ENCODE data around the gene NTM.

Gene NTM

GRCh38 chr11:131917634-131918384 lies 547.4 kb downstream of the NTM start:
- DNase-seq (ENCODE audit: low read depth), result no peak

DNA sequence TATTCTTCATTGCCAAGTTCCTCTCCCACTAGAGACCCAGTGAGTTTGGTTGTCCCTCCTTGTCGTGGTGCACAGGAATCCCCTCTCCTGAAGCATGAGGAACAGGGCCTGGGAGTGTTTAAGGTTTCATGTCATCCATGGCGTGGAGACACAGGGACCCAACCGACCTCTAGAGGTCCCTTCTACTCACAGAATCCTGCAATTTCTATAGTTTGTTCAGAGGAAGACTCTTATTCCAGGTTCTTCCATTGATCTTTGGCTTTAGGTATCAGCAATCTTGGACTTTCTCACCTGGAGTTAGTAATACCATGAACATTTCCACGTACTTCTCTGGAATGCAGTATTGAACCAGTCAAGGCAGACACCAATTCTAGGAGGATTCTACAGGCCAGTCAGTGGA lies 548.2 kb downstream of the NTM start:
- no peak for DNase-seq (ENCODE audit: low read depth)

DNA sequence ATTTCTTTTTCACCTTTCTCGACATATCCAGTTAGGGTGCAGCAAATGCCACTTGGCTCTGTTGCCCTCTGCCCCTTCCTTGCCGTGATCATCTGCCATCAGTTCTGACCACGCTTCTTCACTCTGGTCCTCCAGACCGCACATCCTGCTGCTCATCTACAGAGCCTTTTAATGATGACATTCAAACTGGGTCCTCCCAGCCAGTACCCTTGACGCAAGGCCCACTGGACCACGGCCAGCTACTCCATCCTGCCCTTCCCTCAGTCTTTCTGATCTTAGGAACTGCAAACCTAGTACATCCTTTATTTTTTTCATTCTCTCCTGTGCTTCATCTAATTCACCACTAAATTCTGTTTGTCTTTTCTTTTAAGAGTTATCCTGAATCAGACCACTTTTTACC lies 551.8 kb downstream of the NTM start:
- no peak for DNase-seq (ENCODE audit: low read depth)

- DNase-seq (ENCODE audit: low read depth), result no peak
These were observed 552.9 kb downstream of the NTM start for GRCh38 chr11:131923309-131923708.

DNA sequence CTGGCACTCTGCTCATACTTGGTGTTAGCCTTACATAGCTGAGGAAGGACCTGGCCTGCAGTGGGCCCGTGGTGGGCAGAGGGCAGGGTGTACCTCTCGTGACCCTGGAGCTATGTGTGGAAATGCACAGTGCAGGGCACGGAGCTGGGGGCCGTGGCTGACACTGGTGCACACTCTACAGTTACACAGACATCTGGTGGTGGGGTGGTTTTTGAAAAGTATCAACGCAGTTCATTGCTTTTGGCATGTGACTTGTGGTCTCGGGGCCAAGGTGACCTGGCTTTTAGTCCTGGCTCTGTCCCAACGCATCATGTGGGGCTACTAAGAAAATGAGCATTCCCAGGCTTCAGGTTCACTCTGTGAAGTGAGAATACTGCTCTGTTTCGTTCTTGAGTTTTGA lies 553.6 kb downstream of the NTM start:
- no peak for DNase-seq (ENCODE audit: low read depth)

DNA sequence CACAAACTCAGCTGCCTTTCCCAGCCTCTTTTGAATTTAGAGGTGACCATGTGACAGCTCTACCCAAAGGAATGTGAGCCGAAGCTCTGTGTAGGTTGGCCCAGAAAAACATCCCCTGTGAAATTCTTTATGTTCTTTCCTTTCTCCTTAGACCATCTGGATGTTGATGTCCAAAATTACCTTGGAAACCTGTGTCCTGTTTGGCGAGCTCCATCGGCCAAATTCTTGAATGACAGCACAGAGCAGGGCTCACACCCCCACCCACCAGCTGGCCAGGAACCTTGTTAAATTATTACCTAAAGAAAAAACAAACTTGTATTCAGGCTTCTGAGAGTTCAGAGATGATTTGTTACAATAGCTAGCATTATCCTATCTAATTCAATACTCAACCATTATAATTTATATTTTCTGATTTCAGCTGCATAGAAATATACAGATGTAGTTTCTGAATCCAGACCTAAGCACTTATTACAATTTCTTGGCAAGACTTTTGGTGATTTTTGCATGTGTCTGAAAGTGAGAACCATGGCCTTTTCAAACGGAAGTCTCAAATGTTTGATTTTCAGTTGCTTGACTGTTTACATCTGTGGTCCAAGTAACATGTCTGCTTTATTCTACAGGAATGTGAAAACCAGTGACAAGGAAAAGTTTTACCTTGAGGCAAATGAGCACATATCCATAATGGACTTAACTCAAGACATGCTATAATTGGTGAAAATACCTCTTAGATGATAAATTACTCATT lies 554.2 kb downstream of the NTM start:
- no peak for DNase-seq (ENCODE audit: low read depth)

DNA sequence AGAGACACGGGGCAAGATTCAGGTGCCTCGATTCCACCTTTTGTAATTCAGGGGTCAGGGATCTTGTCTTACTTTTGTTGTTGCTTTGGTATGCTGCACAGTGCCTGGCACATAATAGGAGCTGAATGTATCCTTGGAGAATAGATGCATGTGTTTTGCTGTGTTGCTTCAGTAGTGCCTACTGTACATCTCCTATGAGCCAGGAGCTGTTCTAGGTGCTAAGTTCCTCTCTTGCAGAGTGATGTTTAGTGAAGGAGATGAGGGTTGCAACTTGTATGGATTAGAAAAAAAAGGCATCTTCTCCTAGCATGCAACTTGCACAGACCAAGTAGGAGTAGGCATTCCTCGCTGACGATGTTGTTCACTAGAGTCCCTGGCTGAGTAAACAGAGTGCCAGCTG lies 555.4 kb downstream of the NTM start:
- DNase-seq (ENCODE audit: low read depth), result no peak

- no peak for DNase-seq (ENCODE audit: low read depth)
These were observed 558.6 kb downstream of the NTM start for GRCh38 chr11:131928992-131929391.

GRCh38 chr11:131932584-131933325 lies 562.3 kb downstream of the NTM start:
- DNase-seq (ENCODE audit: low read depth), result no peak

DNA sequence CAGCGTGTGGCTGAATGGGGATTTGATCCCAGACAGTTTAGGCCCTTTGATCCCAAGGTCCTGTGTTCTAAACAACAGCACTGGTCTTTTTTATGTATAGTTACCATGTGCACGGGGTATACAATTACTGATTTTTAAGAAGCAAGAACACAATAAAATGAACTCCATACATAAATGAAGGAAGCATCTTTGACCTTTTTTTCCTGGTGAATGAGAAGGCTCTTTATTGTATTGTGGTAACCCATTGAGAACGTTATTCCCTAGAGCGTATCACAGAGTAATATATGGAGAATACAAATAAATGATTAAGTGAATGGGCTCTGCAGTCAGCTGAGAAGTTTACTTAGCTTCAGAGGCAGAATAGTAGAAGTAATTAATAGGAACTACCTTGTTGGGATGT lies 563.6 kb downstream of the NTM start:
- DNase-seq (ENCODE audit: low read depth), result no peak

- DNase-seq (ENCODE audit: low read depth), result no peak
These were observed 567.9 kb downstream of the NTM start for GRCh38 chr11:131938351-131938751.

- no peak for DNase-seq (ENCODE audit: low read depth)
These were observed 569.7 kb downstream of the NTM start for GRCh38 chr11:131940126-131940525.

DNA sequence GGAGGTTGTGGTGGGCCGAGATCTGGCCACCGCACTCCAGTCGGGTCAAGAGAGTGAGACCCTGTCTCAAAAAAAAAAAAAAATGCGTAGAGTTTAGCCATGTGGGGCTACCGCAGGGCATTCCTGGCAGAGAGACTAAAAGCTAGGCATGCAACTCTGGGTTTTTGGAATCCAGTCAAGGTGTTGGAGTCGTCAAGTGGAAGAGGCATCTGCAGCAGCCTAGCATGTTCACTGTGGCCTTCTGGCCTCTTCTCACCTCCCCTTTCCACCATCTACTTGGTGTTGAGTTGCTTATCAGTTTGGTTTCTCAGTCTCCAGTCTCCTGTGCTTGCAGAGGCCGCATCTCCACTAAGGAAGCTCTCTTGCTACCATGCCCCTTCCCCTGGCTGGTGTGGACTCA lies 572.5 kb downstream of the NTM start:
- no peak for DNase-seq (ENCODE audit: low read depth)

GRCh38 chr11:131943295-131943694 lies 572.9 kb downstream of the NTM start:
- no peak for DNase-seq (ENCODE audit: low read depth)

- no peak for DNase-seq (ENCODE audit: low read depth)
These were observed 574.3 kb downstream of the NTM start for GRCh38 chr11:131944736-131945135.

DNA sequence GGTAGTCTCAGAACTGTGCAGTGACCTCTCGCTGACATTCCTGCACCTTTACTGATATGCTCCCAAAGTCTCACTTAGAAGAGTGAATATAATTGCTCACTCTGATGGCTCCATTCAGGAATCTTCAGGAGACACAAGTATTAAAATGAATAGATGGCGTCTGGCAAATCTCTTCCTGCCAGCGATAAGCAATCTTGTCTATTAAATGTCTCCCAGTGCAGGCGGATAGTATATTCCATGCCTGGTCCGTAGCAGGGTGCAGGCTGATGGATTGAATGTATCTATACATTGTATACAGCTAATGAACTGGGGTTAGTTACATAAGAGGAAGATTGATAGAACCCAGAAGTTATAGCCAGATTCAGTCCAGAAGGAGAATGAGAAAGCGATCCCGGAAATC lies 575.3 kb downstream of the NTM start:
- no peak for DNase-seq (ENCODE audit: low read depth)

- no peak for DNase-seq (ENCODE audit: low read depth)
These were observed 577.1 kb downstream of the NTM start for GRCh38 chr11:131947511-131947910.

- no peak for DNase-seq (ENCODE audit: low read depth)
These were observed 580.7 kb downstream of the NTM start for GRCh38 chr11:131951121-131951520.

DNA sequence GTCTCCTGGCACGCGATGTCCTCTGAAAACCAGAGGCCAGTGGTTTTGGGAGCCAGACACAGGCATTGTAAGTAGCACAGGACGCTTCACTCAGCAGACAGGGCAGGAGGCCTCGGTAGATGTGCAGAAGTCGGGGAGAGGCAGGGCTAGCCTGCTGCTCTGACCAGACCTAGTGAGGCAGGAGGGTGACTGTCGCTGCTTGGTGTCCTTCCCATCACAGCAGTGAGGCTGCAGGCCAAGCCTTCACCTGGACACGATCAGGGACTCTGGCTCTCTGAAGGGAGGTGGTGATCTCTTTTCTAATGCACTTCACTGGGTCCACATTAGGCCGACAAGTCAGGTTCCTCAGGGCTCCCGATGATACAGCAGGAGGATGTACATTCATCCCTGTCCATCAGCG lies 583.7 kb downstream of the NTM start:
- no peak for DNase-seq (ENCODE audit: low read depth)

DNA sequence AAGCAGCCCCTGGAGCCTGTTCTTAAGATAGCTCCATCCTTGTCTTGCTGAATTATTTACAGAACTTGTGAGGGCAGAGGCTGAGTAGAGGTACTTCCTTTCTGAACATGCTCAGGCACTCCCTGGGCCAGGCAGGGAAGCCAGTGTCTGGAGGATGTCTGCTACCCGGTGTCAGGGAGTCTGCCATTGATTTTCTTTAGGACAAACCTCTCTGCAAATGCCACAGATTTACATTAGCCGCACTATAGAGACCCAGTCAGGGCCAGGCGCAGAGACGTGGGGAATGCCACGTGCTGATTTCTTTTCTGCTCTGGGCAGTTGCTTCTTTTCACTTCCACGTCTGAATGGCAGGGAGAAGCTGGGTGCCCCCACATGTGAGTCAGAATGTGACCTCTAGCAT lies 585.5 kb downstream of the NTM start:
- DNase-seq (ENCODE audit: low read depth), result no peak

GRCh38 chr11:131957201-131957600 lies 586.8 kb downstream of the NTM start:
- DNase-seq (ENCODE audit: low read depth), result no peak

DNA sequence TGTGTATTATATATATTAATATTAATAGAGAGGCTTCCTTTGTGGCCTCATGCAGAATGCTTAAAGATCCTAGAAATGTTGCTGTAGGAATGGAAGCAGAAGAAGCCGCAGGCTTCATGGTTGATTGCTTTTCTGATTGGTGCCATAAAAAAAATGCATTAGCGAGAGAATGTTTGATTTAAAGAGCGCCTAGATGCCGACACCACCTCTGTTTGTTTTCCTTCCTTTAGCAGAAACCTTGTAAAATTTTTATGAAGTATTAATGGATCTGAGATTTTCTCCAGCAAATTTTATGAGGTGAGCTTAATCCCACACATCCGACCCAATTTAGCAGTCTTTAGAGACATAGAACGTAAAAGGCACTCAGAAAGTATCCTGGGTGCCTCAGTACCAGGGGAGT lies 587.5 kb downstream of the NTM start:
- DNase-seq (ENCODE audit: low read depth), result no peak

GRCh38 chr11:131962818-131963217 lies 592.4 kb downstream of the NTM start:
- no peak for DNase-seq (ENCODE audit: low read depth)

Measured in stimulated activated CD8-positive, alpha-beta memory T cell treated with anti-CD3 and anti-CD28 coated beads, Interleukin-15, amount 100 ng/mL, for 24 hours (primary cell).